Mesenchymal stem cell (in vitro differentiated cells and primary cell): ENCODE results near the gene SHANK1.
"Not testable (repeated sequence)": the region's sequence is repeated elsewhere in the genome, so short reads cannot be mapped to it uniquely, and the experiment has no call there.

Experiments
- DNase-seq: peaks from one replicate; pipeline ENCODE4 v3.0.0-alpha.2; 2013
- H2AFZ ChIP-seq: one replicate; pipeline ENCODE4 v1.6.1; 2013; ENCODE audit warnings: low read depth, mild to moderate bottlenecking, control low read depth, inconsistent platforms, low read length, moderate library complexity
- H2AK5ac ChIP-seq: 2 replicates; pipeline ENCODE4 v1.6.1; 2013; ENCODE audit warnings: low read length, moderate library complexity, mild to moderate bottlenecking, inconsistent platforms; ENCODE audit not compliant: severe bottlenecking
- H2BK120ac ChIP-seq: one replicate; pipeline ENCODE4 v1.6.1; 2013; ENCODE audit warnings: low read depth, mild to moderate bottlenecking, inconsistent platforms, low read length, moderate library complexity
- H2BK12ac ChIP-seq, 2 experiments: one replicate each; pipeline ENCODE4 v1.6.1; 2013; ENCODE audit warnings: inconsistent platforms in 2 of 2, low read length in 2 of 2, mild to moderate bottlenecking in 2 of 2, moderate library complexity in 2 of 2, control low read depth in 1 of 2
- H2BK15ac ChIP-seq: one replicate; pipeline ENCODE4 v1.6.1; 2013; ENCODE audit warnings: mild to moderate bottlenecking, low read depth, inconsistent platforms; ENCODE audit not compliant: poor library complexity, severe bottlenecking
- H2BK5ac ChIP-seq: 2 replicates; pipeline ENCODE4 v1.6.1; 2013; ENCODE audit warnings: low read depth, mild to moderate bottlenecking, low read length, control low read depth, inconsistent platforms; ENCODE audit not compliant: poor library complexity, severe bottlenecking
- H3K14ac ChIP-seq, 2 experiments: one replicate each; pipeline ENCODE4 v1.6.1; 2013; ENCODE audit warnings: inconsistent platforms in 2 of 2, low read length in 2 of 2, control low read depth in 1 of 2, mild to moderate bottlenecking in 1 of 2, moderate library complexity in 1 of 2
- H3K18ac ChIP-seq, 2 experiments: one replicate each; pipeline ENCODE4 v1.6.1; 2013; ENCODE audit warnings: inconsistent platforms in 2 of 2, low read length in 2 of 2, control low read depth in 1 of 2, low read depth in 1 of 2, mild to moderate bottlenecking in 1 of 2
- H3K23ac ChIP-seq, 2 experiments: one replicate each; pipeline ENCODE4 v1.6.1; 2013; ENCODE audit warnings: inconsistent platforms in 2 of 2, low read length in 2 of 2, mild to moderate bottlenecking in 2 of 2, moderate library complexity in 2 of 2, control low read depth in 1 of 2
- H3K27ac ChIP-seq: 2 replicates; pipeline ENCODE4 v1.5.1; 2013; ENCODE audit warnings: mild to moderate bottlenecking, moderate library complexity, low read length, control low read depth, inconsistent platforms; ENCODE audit not compliant: poor library complexity, severe bottlenecking
- H3K27me3 ChIP-seq, 2 experiments: 2 replicates each; pipeline versions ENCODE4 v1.6.1 to v1.7.0; 2013; ENCODE audit warnings: low read length in 2 of 2, mild to moderate bottlenecking in 2 of 2, moderate library complexity in 2 of 2, control low read depth in 1 of 2, inconsistent platforms in 1 of 2; ENCODE audit not compliant: control insufficient read depth in 1 of 2, insufficient read depth in 1 of 2
- H3K36me3 ChIP-seq, 2 experiments: 2 replicates each; pipeline versions ENCODE4 v1.6.1 to v1.7.0; 2013; ENCODE audit warnings: low read length in 2 of 2, control low read depth in 1 of 2, inconsistent platforms in 1 of 2, low read depth in 1 of 2, mild to moderate bottlenecking in 1 of 2; ENCODE audit not compliant: insufficient read depth in 2 of 2, control insufficient read depth in 1 of 2
- H3K4ac ChIP-seq, 2 experiments: one replicate each; pipeline ENCODE4 v1.6.1; 2013; ENCODE audit warnings: inconsistent platforms in 2 of 2, low read length in 2 of 2, mild to moderate bottlenecking in 2 of 2, moderate library complexity in 2 of 2, control low read depth in 1 of 2, low read depth in 1 of 2
- H3K4me1 ChIP-seq: 2 replicates; pipeline ENCODE4 v1.6.1; 2013; ENCODE audit warnings: low read depth, low read length, control low read depth; ENCODE audit not compliant: control insufficient read depth, insufficient read depth
- H3K4me2 ChIP-seq: 2 replicates; pipeline ENCODE4 v1.6.1; 2013; ENCODE audit warnings: low read length, mild to moderate bottlenecking, inconsistent platforms; ENCODE audit not compliant: poor library complexity, severe bottlenecking
- H3K4me3 ChIP-seq, 2 experiments: 2 replicates each; pipeline versions ENCODE4 v1.5.1 to v1.7.0; 2013; ENCODE audit warnings: low read length in 2 of 2, mild to moderate bottlenecking in 2 of 2, control low read depth in 1 of 2, low read depth in 1 of 2; ENCODE audit not compliant: insufficient read depth in 1 of 2
- H3K79me1 ChIP-seq: replicated peaks from 2 replicates; pipeline ENCODE4 v1.6.1; 2013; ENCODE audit warnings: mild to moderate bottlenecking, control low read depth, low read length, inconsistent platforms; ENCODE audit not compliant: poor library complexity, severe bottlenecking
- H3K9ac ChIP-seq: 2 replicates; pipeline ENCODE4 v1.7.0; 2013; ENCODE audit warnings: mild to moderate bottlenecking, low read length, moderate library complexity
- H3K9me3 ChIP-seq: 2 replicates; pipeline ENCODE4 v1.7.0; 2013; ENCODE audit warnings: mild to moderate bottlenecking, low read length; ENCODE audit not compliant: control insufficient read depth
- H4K8ac ChIP-seq: one replicate; pipeline ENCODE4 v1.6.1; 2013; ENCODE audit warnings: inconsistent platforms, mild to moderate bottlenecking, low read length, moderate library complexity
- H4K91ac ChIP-seq: one replicate; pipeline ENCODE4 v1.6.1; 2013; ENCODE audit warnings: mild to moderate bottlenecking, low read length, inconsistent platforms
- WGBS: methylation state at CpG from one replicate; pipeline ENCODE4 v1.1.7; 2013; ENCODE audit warnings: mixed read lengths; 5-methylcytosine and 5-hydroxymethylcytosine counted together

Gene SHANK1

GRCh38 chr19:50624949-50625600 lies 94.5 kb downstream of the SHANK1 start:
- WGBS: 92% methylated on average over 44 of the region's 44 CpGs

GRCh38 chr19:50620394-50620906 lies 99.2 kb downstream of the SHANK1 start:
- not testable (repeated sequence) for H3K36me3 ChIP-seq, H3K4me1 ChIP-seq, H3K4me2 ChIP-seq, H2BK12ac ChIP-seq, DNase-seq, H4K91ac ChIP-seq, H3K23ac ChIP-seq, H2BK120ac ChIP-seq, H3K9ac ChIP-seq, H4K8ac ChIP-seq, H3K14ac ChIP-seq, H2BK5ac ChIP-seq, H2AK5ac ChIP-seq, H3K18ac ChIP-seq, H3K27me3 ChIP-seq, H2AFZ ChIP-seq, H3K4me3 ChIP-seq, H2BK15ac ChIP-seq, H3K27ac ChIP-seq, H3K79me1 ChIP-seq, H3K9me3 ChIP-seq, H3K4ac ChIP-seq
- no CpG with 5 or more reads among the region's 5 CpGs for WGBS

More at GRCh38 chr19:50624949-50625600, 94.5 kb downstream of the SHANK1 start:
- Histone ChIP-seq H2BK120ac (no peak overlapping the region), H3K23ac (no peak overlapping the region), H2BK15ac (no peak overlapping the region), H2BK5ac (no peak overlapping the region), H2AFZ (no peak overlapping the region), H3K4me1 (no peaks in the 10 kb centered on the region), H3K14ac (no peak overlapping the region), H3K9me3 (no peaks in the 10 kb centered on the region), H3K4me3 (no peak overlapping the region), H3K4ac (no peak overlapping the region), H2AK5ac (no peak overlapping the region), H3K27ac (no peak overlapping the region), H4K91ac (peak overlapping the region; percentile 75), H2BK12ac (no peak overlapping the region), H3K9ac (no peak overlapping the region), H4K8ac (no peak overlapping the region), H3K18ac (no peak overlapping the region), H3K27me3 (peaks cover 0 to 10% of the 10 kb centered on the region in 2 experiments), H3K4me2 (no peak overlapping the region), H3K79me1 (no peaks in the 10 kb centered on the region), H3K36me3 (no peaks in the 10 kb centered on the region)
- no peak for DNase-seq

- H3K79me1 ChIP-seq, H4K91ac ChIP-seq, H2BK12ac ChIP-seq, H3K9me3 ChIP-seq, H3K4me2 ChIP-seq, H3K18ac ChIP-seq, H3K4me3 ChIP-seq, H3K27me3 ChIP-seq, H3K9ac ChIP-seq, H2BK5ac ChIP-seq, H3K23ac ChIP-seq, H4K8ac ChIP-seq, H3K36me3 ChIP-seq, H3K4ac ChIP-seq, H2AFZ ChIP-seq, H2AK5ac ChIP-seq, DNase-seq, H3K27ac ChIP-seq, H3K14ac ChIP-seq, H2BK15ac ChIP-seq, H3K4me1 ChIP-seq, H2BK120ac ChIP-seq: not testable (repeated sequence)
- 69% methylated on average over 5 of the region's 5 CpGs for WGBS
Observed at GRCh38 chr19:50619184-50619583, 100.4 kb downstream of the SHANK1 start.

- H3K27me3 ChIP-seq, H3K4me3 ChIP-seq, H4K91ac ChIP-seq, H2BK5ac ChIP-seq, H3K18ac ChIP-seq, H2BK12ac ChIP-seq, H2BK120ac ChIP-seq, H2AK5ac ChIP-seq, H3K23ac ChIP-seq, DNase-seq, H2AFZ ChIP-seq, H3K27ac ChIP-seq, H3K9me3 ChIP-seq, H3K4ac ChIP-seq, H3K4me2 ChIP-seq, H3K36me3 ChIP-seq, H3K79me1 ChIP-seq, H3K9ac ChIP-seq, H3K4me1 ChIP-seq, H3K14ac ChIP-seq, H2BK15ac ChIP-seq, H4K8ac ChIP-seq: not testable (repeated sequence)
- WGBS: 61% methylated on average over 4 of the region's 5 CpGs
Observed at GRCh38 chr19:50618379-50618778, 101.2 kb downstream of the SHANK1 start.
